SK-N-MC (cell line): ENCODE measurements around the gene CETP.

Experiments used
- DNase-seq: peaks from one replicate; pipeline ENCODE4 v3.0.0-alpha.2; 2011; ENCODE audit warnings: low read depth, low spot score
- H3K27ac ChIP-seq: fragments of 200-600 bp; sonication (generic); 2 replicates; pipeline ENCODE4 v1.5.1; 2016; ENCODE audit warnings: mixed run types
- H3K36me3 ChIP-seq: fragments of 200-600 bp; sonication (generic); 2 replicates; pipeline ENCODE4 v1.6.1; 2017; ENCODE audit warnings: antibody characterized with exemption, low read length, mixed read lengths; ENCODE audit not compliant: insufficient read depth
- H3K4me3 ChIP-seq: fragments of 200-600 bp; sonication (generic); 2 replicates; pipeline ENCODE4 v1.5.1; 2016
- H3K9ac ChIP-seq: fragments of 200-600 bp; sonication (generic); 2 replicates; pipeline ENCODE4 v1.8.0; 2017; ENCODE audit warnings: mixed run types, mixed read lengths; ENCODE audit not compliant: insufficient read length
- H3K9me3 ChIP-seq: fragments of 200-600 bp; sonication (generic); 2 replicates; pipeline ENCODE4 v1.6.1; 2017; ENCODE audit warnings: low read depth, mild to moderate bottlenecking, antibody characterized with exemption, low read length, moderate library complexity, mixed read lengths
- EZH2 ChIP-seq: fragments of 200-600 bp; sonication (generic); IDR thresholded peaks from one replicate; pipeline ENCODE4 v1.6.1; 2017; ENCODE audit warnings: antibody characterized with exemption
- FOXP2 ChIP-seq: optimal IDR thresholded peaks from 2 replicates; pipeline ENCODE3; 2011; ENCODE audit warnings: mild to moderate bottlenecking, moderate library complexity; ENCODE audit not compliant: insufficient read depth; ENCODE audit errors: extremely low read length, control extremely low read depth
- POLR2AphosphoS5 ChIP-seq: IDR thresholded peaks from 2 replicates; pipeline ENCODE4 v1.6.1; 2012; ENCODE audit warnings: mild to moderate bottlenecking, low read depth, low read length, borderline replicate concordance

CETP gene

DNA sequence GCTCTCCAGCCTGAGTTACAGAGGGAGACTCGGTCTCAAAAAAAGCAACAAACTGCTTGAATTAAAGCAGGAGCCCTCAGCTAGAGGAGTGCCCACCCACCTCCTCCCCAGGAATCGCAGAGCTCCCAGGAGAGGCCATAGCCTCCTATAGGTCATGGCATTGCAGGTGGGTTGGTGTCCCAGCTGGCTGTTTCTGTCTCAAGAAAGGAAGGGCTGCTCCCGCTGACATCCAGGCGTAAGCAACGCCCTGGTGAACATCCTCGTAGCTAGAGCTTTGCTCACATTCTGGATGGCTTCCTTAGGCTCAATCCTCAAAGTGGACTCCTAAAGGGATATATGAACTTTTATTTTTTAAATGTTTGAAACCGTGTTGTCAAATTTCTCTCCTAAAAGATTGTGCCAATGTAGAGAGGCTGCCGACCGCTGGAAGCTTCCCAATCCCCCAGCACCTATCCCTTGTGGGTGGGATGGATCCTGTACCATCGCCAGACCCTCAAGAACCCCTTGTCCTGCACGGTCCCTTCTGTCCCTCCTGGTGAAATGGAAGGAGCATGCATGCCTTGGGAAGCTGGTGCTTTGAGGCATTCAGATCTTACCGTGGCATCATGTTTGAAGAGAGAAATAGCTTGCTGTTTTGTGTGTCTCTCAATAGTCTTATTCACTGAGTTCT is 33.5 kb downstream of the CETP start:
- no peak overlapping the region for H3K9ac ChIP-seq
- no peak for DNase-seq
- no peak for TF ChIP-seq FOXP2
- TF ChIP-seq POLR2AphosphoS5, result no peak
- H3K4me3 ChIP-seq, result no peak overlapping the region
- no peaks in the 10 kb centered on the region for H3K36me3 ChIP-seq
- H3K9me3 ChIP-seq, result no peaks in the 10 kb centered on the region
- no peak overlapping the region for H3K27ac ChIP-seq

DNA sequence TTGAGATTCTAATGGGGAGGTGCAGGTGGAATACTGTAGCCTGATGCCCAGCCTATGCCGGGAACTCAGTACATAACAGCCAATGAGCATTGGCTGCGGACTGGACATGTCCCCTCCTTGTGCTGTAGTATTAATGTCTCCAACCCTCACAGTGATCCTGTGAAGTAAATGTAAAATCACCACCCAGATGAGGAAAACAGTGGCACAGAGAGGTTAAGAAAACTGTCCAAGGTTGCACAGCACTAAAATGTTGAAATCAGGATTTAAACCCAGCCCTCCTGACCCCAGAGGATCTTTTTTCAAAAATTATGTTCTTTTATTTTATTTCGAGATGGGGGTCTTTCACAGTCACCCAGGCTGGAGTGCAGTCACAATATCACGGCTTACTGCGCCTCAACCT is 35.5 kb downstream of the CETP start:
- Histone ChIP-seq H3K9ac (no peak overlapping the region), H3K4me3 (no peak overlapping the region), H3K27ac (no peak overlapping the region), H3K36me3 (no peaks in the 10 kb centered on the region), H3K9me3 (no peaks in the 10 kb centered on the region)
- TF ChIP-seq FOXP2, result no peak
- TF ChIP-seq POLR2AphosphoS5, result no peak
- TF ChIP-seq EZH2, result no peak
- DNase-seq, result no peak

DNA sequence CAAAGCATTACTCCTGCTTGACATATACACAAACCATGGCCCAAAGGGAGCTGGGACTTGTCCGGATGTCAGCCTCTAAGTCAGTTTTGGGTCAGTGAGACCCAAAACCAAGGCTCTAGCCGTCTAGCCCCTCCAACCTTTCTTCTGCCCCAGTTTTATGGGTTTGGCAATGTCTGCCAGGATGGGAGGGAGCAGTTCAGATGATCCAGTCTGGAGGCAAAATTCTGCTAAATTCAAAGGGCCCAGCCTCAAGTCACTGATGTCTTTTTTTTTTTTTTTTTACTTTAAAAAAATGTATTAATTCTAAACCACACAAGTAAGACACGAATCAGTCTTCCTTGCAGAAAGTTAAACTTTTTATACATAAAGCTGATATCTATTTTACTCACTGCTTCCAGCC is 36.2 kb downstream of the CETP start:
- no peak for TF ChIP-seq EZH2
- H3K36me3 ChIP-seq, result no peaks in the 10 kb centered on the region

DNA sequence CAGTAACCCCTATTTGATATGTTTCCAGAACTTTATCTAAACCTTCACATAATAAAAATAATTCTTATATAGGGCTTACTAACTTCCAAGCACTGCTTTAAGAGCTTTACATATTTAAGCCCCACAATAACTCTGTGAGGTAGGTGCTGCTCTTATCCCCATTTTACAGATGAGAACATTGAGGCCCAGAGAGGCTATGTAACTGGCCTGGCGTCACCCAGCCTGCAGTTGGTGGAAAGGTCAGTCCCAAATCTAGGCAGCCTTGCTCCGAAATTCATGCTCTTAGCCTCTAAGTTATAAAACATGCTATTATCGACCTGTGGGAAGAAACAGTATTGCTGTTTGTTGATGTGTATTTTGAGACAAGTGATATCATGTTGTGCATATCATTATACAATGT is 36.6 kb downstream of the CETP start:
- Histone ChIP-seq H3K9me3 (no peaks in the 10 kb centered on the region), H3K36me3 (no peaks in the 10 kb centered on the region), H3K27ac (no peak overlapping the region), H3K4me3 (no peak overlapping the region), H3K9ac (no peak overlapping the region)
- DNase-seq, result no peak
- TF ChIP-seq POLR2AphosphoS5, result no peak

More for the DNA sequence above, 36.2 kb downstream of the CETP start:
- Histone ChIP-seq H3K27ac (no peak overlapping the region), H3K9ac (no peak overlapping the region), H3K4me3 (no peak overlapping the region), H3K9me3 (no peaks in the 10 kb centered on the region)
- DNase-seq, result no peak

DNA sequence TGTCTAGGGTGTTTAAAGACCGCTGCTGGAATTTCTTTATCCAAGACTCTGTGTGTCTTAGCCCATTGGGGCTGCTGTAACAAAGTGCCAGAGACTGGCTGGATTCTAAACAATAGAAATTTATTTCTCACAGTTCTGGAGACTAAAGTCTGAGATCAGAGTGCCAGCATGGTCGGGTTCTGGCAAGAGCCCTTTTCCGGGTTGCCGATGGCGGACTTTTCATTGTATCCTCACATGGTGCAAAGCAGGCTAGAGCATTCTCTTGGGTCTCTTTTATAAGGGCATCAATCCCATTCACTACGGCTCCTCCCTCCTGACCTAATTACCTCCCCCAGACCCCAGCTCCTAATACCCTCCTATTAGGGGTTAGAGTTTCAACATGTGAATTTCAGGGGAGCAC is 37.1 kb downstream of the CETP start:
- DNase-seq, result no peak
- no peaks in the 10 kb centered on the region for H3K36me3 ChIP-seq
- no peaks in the 10 kb centered on the region for H3K9me3 ChIP-seq
- H3K27ac ChIP-seq, result no peak overlapping the region
- no peak overlapping the region for H3K4me3 ChIP-seq
- no peak for TF ChIP-seq FOXP2
- TF ChIP-seq POLR2AphosphoS5, result no peak
- no peak for TF ChIP-seq EZH2
- no peak overlapping the region for H3K9ac ChIP-seq

DNA sequence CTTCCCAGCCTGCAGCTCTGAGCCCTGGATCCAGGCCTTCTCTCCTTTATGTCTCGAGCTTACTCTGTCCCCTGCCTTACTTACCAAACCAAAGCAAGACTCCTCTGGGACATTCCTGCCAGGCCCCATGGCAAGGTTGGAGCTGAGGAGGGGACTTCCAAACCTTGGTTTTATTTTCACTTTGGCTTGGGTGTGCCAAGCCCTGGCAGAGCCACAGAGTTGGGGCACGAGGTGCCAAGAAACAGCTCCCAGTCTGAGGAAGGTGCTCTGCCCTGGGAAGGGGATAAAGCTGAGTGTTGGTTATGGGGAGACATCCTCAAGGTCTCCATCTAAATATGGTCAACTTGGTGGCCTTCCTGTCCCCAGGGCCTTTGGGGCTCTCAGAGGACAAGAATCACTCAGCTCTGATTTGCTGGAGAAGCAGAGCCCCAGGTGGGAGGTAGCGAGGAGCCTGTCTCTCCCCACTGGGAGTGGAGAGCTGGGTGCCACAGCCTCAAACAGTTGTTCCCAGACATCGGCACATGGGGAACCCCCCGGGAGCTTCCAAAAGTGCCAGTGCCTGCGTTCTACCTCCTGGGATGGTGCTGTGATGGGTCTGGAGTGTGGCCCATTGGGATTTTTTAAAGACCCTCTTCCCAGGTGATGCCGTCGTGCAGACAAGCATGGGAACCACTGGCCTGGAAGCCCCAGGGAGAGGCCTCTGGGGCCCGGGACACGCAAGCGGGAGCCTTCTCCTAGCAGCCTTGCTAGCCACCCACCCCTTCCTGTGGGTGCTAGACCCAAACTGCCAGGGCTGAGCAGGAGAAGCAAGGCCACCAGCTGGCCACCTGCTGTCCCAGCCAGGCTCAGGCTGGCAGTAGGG is 37.9 kb downstream of the CETP start:
- Histone ChIP-seq H3K36me3 (no peaks in the 10 kb centered on the region), H3K27ac (no peak overlapping the region), H3K9me3 (no peaks in the 10 kb centered on the region), H3K4me3 (no peak overlapping the region), H3K9ac (no peak overlapping the region)
- TF ChIP-seq POLR2AphosphoS5 (no peak), FOXP2 (no peak), EZH2 (no peak)
- no peak for DNase-seq

DNA sequence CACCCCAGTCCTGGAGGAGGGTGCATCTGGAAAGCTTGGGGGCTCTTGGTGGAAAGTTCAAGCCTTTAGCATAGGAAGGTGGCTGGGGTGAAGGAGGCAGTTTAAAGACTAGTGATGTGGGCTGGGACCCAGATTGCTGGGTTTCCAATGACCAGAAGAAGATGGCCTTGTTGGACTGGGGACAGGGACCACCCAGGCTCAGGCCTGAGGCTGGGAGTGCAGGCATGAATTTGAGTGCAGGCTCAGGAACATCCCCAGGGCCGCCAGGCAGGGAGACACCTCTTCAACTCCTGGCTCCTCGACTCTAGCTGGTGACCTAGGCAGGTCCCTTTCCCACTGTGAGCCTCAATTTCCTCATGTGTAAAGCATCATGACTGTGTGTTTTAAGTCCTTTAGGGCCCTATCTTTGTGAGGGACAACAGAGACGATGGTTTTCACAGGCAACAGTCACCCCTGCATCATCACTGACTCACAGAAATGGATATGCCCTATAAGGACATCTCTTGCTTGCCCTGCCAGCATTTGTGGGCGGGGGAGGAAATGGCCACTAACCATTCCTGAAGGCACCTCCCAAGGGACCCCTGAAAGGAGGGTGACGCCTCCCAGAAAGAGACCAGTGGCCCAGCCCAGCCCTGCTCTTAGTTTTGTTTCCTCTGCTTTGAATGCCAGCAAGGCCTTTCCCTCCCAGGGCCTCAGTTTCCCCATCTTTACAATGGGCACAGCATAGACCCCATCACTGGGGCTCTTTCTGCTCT is 38.7 kb downstream of the CETP start:
- Histone ChIP-seq H3K4me3 (no peak overlapping the region), H3K36me3 (no peaks in the 10 kb centered on the region), H3K9me3 (no peaks in the 10 kb centered on the region), H3K9ac (no peak overlapping the region), H3K27ac (no peak overlapping the region)
- TF ChIP-seq FOXP2 (no peak), EZH2 (no peak), POLR2AphosphoS5 (no peak)
- no peak for DNase-seq

DNA sequence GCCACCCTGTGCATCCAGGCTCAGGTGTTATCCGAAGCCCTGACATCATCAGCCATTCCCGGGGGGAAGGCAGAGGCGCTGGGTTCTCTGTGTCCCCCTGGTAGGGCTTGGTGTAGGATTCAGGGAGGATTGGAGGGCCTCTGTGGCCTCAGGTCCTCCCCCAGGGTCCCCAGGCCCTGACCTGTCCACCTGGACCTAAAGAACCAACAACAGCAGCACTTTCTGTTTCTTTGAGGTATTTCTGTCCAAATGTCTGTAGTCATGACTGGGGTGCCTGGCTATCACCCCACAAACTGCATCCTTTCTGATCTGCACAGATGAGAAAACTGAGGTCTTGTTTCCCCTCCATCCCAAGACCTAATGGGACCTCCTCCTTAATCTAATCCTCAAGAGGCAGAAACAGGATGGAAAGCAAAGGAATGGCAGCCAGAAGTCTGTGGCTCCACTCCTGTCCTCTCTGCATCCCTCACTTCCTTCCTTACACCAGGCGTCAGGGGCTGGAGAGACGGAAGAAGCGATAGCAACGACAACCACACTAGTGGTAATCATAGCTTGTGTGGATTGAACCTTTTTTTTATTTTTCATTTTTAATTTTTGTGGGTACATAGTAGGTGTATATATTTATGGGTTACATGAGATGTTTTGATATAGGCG is 39.4 kb downstream of the CETP start:
- no peak for DNase-seq
- no peak overlapping the region for H3K27ac ChIP-seq
- no peaks in the 10 kb centered on the region for H3K36me3 ChIP-seq
- H3K9me3 ChIP-seq, result no peaks in the 10 kb centered on the region
- no peak overlapping the region for H3K9ac ChIP-seq
- H3K4me3 ChIP-seq, result no peak overlapping the region
- TF ChIP-seq FOXP2 (no peak), EZH2 (no peak), POLR2AphosphoS5 (no peak)
